ENCODE results near the gene RFTN1.

GRCh38 chr3:16374935-16375245 lies 138.6 kb downstream of the RFTN1 start:
- TF ChIP-seq E2F6 (IDR thresholded peaks at IDR 0.05) (no peak), CTCF (IDR thresholded peaks at IDR 0.05; ENCODE audit: control extremely low read depth in 1 of 3, insufficient read depth in 1 of 3, low read depth in 1 of 3, low read length in 3 of 3) (no peak), KDM1A (IDR thresholded peaks at IDR 0.05; ENCODE audit: borderline replicate concordance, low read length) (no peak), CHD7 (IDR thresholded peaks at IDR 0.05; ENCODE audit: insufficient replicate concordance, low read length) (no peak), NRF1 (IDR thresholded peaks at IDR 0.05; ENCODE audit: low read depth, low read length) (no peak), RAD21 (IDR thresholded peaks at IDR 0.05 in 1 of 2, conservative IDR thresholded peaks at IDR 0.05 in 1 of 2; ENCODE audit: low read depth in 2 of 2, low read length in 2 of 2) (no peak), YY1 (IDR thresholded peaks at IDR 0.05; ENCODE audit: low read depth, low read length) (no peak), EP300 (IDR thresholded peaks at IDR 0.05; ENCODE audit: borderline replicate concordance in 1 of 2, low read depth in 2 of 2, low read length in 2 of 2) (no peak), RNF2 (IDR thresholded peaks at IDR 0.05; ENCODE audit: borderline replicate concordance, low read depth, low read length, missing control alignments, poor library complexity, severe bottlenecking) (no peak), TAF1 (IDR thresholded peaks at IDR 0.05; ENCODE audit: low read depth, low read length) (no peak), MAX (IDR thresholded peaks at IDR 0.05) (no peak), RBBP5 (IDR thresholded peaks at IDR 0.05; ENCODE audit: borderline replicate concordance, low read depth, low read length) (no peak)

All from H1 (cell line).